Osteoblast (primary cell): ENCODE measurements around the gene KRT4. TPM values are rescaled to one million over a fixed set of nuclear protein-coding genes. Genes with fewer than 3 reads are reported as not detected.

Experiments
- DNase-seq: peaks from one replicate; pipeline ENCODE4 v3.0.0; 2011; ENCODE audit warnings: low spot score, mixed read lengths; ENCODE audit not compliant: insufficient read length; ENCODE audit errors: missing footprints
- H2AFZ ChIP-seq: 2 replicates; pipeline ENCODE4 v1.6.0; 2011; ENCODE audit warnings: mild to moderate bottlenecking, low read length
- H3K27ac ChIP-seq: 2 replicates; pipeline ENCODE4 v1.5.1; 2011; ENCODE audit warnings: mild to moderate bottlenecking, low read depth, low read length, moderate library complexity
- H3K27me3 ChIP-seq: 2 replicates; pipeline ENCODE4 v1.6.0; 2012; ENCODE audit warnings: mild to moderate bottlenecking, control low read depth, inconsistent platforms, low read length, moderate library complexity; ENCODE audit not compliant: insufficient read depth
- H3K36me3 ChIP-seq: 2 replicates; pipeline ENCODE4 v1.5.1; 2011; ENCODE audit warnings: mild to moderate bottlenecking, low read length, control low read depth, moderate library complexity; ENCODE audit not compliant: insufficient read depth
- H3K4me1 ChIP-seq: 2 replicates; pipeline ENCODE4 v1.5.1; 2011; ENCODE audit warnings: mild to moderate bottlenecking, low read length, control low read depth, moderate library complexity; ENCODE audit not compliant: insufficient read depth
- H3K4me2 ChIP-seq: 2 replicates; pipeline ENCODE4 v1.6.0; 2011; ENCODE audit warnings: mild to moderate bottlenecking, low read length; ENCODE audit not compliant: insufficient read depth
- H3K4me3 ChIP-seq: fragments of 200-600 bp; sonication (generic); 3 replicates; pipeline ENCODE4 v1.5.1; 2012; ENCODE audit warnings: mild to moderate bottlenecking, low read length, inconsistent platforms; ENCODE audit not compliant: insufficient read depth
- H3K79me2 ChIP-seq: 2 replicates; pipeline ENCODE4 v1.6.0; 2012; ENCODE audit warnings: mild to moderate bottlenecking, low read length, control low read depth, inconsistent platforms; ENCODE audit not compliant: insufficient read depth
- H3K9me3 ChIP-seq: 2 replicates; pipeline ENCODE4 v1.5.1; 2011; ENCODE audit warnings: low read depth, low read length, control low read depth
- H4K20me1 ChIP-seq: 2 replicates; pipeline ENCODE4 v1.6.0; 2012; ENCODE audit warnings: mild to moderate bottlenecking, low read length, control low read depth; ENCODE audit not compliant: insufficient read depth
- CTCF ChIP-seq: IDR thresholded peaks from 2 replicates; pipeline ENCODE4 v1.5.1; 2011; ENCODE audit warnings: mild to moderate bottlenecking, low read depth, low read length, moderate library complexity; ENCODE audit errors: extremely low read depth
- small RNA-seq: library from RNA; depleted of rRNA; stranded (forward); fragments of <200 nt; gene quantifications from one replicate; pipeline ENCODE3, GENCODE V24; 2012
- total RNA-seq: library from RNA; depleted of rRNA; stranded (reverse); fragments of >200 nt; gene quantifications from 2 replicates; pipeline ENCODE4 v1.2.3, GENCODE V29; 2012

Gene KRT4
- total RNA-seq, 1 donor, result not detected

DNA sequence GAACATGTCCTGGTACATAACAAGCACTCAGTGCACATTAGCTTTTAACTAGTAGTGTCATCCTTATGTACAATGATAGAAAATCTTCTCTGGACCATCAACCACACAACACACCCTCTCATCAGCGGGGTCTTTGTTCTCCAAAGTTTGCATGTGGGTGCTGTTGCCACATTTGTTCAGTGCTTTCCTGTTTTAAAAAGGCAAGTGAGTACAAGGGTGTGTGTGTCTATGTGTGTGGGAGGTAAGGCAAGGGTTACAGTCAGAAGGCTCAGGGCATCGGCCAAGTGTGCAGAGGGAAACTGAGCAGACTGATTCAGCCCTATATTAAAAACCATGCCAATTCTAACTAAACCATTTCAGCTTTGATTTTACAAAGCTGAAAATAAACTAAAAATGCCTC lies 54.7 kb downstream of the KRT4 start:
- Histone ChIP-seq H3K79me2 (no peaks in the 10 kb centered on the region), H3K9me3 (no peaks in the 10 kb centered on the region), H3K27ac (no peak overlapping the region), H3K4me1 (no peaks in the 10 kb centered on the region), H3K4me2 (no peak overlapping the region), H3K27me3 (peaks cover under 1% of the 10 kb centered on the region), H4K20me1 (no peaks in the 10 kb centered on the region), H3K4me3 (no peak overlapping the region), H2AFZ (no peak overlapping the region), H3K36me3 (no peaks in the 10 kb centered on the region)
- no peak for DNase-seq
- TF ChIP-seq CTCF, result no peak

GRCh38 chr12:52757449-52758176 lies 56.3 kb downstream of the KRT4 start:
- Histone ChIP-seq H3K4me1 (no peaks in the 10 kb centered on the region), H3K4me3 (no peak overlapping the region), H3K4me2 (no peak overlapping the region), H3K9me3 (no peaks in the 10 kb centered on the region), H3K27me3 (peaks cover 5% of the 10 kb centered on the region), H3K27ac (no peak overlapping the region), H3K36me3 (no peaks in the 10 kb centered on the region), H3K79me2 (no peaks in the 10 kb centered on the region), H4K20me1 (no peaks in the 10 kb centered on the region), H2AFZ (no peak overlapping the region)
- no peak for TF ChIP-seq CTCF
- DNase-seq, result no peak

Small RNAs within 50 kb of the gene (small RNA-seq; reads per million reads assigned to genes)
- gene AC107016.2, result not detected

Other genes with a start within 250 kb of the KRT4 start
- gene KRT74, start 240.3 kb downstream of the KRT4 start, total RNA-seq, result not detected in 2 replicates
- gene KRT72, start 212.7 kb downstream of the KRT4 start, total RNA-seq, result not detected in 2 replicates
- gene KRT73, start 195.6 kb downstream of the KRT4 start, total RNA-seq, result not detected in 2 replicates
- not detected in 2 replicates for gene KRT2, start 161.9 kb downstream of the KRT4 start, total RNA-seq
- gene KRT1, start 133.7 kb downstream of the KRT4 start, total RNA-seq, result not detected in 2 replicates
- gene KRT77, start 110.6 kb downstream of the KRT4 start, total RNA-seq, result not detected in 2 replicates
- gene KRT76, start 36.8 kb downstream of the KRT4 start, total RNA-seq, result not detected in 2 replicates
- gene KRT3, start 18.0 kb downstream of the KRT4 start, total RNA-seq, result not detected in 2 replicates
- gene KRT79, start 20.2 kb upstream of the KRT4 start, total RNA-seq, result not detected in 2 replicates
- gene KRT78, start 34.9 kb upstream of the KRT4 start, total RNA-seq, result not detected in 2 replicates
- 2.9 and 5.1 TPM in 2 replicates for gene KRT8, start 91.0 kb upstream of the KRT4 start, total RNA-seq
- gene KRT18, start 135.0 kb upstream of the KRT4 start, total RNA-seq, result 22.4 and 61.9 TPM in 2 replicates
- 1,135 and 1,332 TPM in 2 replicates for gene EIF4B, start 192.3 kb upstream of the KRT4 start, total RNA-seq
- 72.0 and 76.0 TPM in 2 replicates for gene TNS2, start 235.9 kb upstream of the KRT4 start, total RNA-seq